ENCODE measurements around the gene FAM98A.

The FAM98A gene

DNA sequence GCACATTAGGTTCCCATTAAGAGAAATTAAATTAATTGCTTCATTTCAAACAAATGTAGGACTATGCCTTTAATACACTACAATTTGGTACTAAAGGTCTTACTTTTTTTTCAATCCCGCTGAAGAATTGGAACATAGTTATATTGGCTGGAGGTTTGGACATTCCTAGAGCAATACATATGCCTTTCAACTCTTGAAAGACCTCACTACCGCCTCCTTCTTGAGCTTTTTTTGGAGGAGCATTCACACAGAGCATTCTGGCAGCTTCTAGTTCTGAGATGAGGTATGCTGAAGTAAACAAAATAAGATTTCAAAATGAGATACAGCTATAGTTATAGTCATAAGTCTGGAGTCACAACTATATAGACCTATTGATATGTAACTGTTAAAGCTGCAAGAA, 10.9 kb downstream of the FAM98A start:
- no peak overlapping the region for H3K9ac ChIP-seq (ENCODE audit: low read length)
- no peak overlapping the region for H3K4me3 ChIP-seq (ENCODE audit: low read length)
- H3K9me3 ChIP-seq (ENCODE audit: control insufficient read depth, low read length) = no peaks in the 10 kb centered on the region
- no peaks in the 10 kb centered on the region for H3K27me3 ChIP-seq (ENCODE audit: control insufficient read depth, insufficient read depth, low read length)
- no peaks in the 10 kb centered on the region for H3K4me1 ChIP-seq (ENCODE audit: control insufficient read depth, insufficient read depth, low read length)
- no peaks in the 10 kb centered on the region for H3K36me3 ChIP-seq (ENCODE audit: control insufficient read depth, insufficient read depth, low read length)

DNA sequence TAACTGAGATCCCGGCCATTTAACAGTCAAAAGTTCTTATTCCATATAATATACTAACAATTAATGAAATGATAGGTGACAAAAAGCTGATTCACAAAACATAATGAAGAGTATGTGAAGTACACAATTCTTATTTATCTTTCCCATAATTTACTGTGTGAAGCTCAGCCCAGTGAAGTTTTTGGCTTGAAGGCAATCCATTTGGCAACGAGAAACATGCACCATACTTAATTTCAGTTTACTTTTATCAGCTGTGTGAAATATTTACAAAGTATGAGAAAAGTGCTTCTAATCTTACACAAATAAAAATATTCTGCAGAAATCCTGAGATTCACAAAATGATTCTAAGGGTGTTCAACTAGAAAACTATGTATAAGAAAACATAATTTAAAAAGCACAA, 12.3 kb downstream of the FAM98A start:
- no peaks in the 10 kb centered on the region for H3K36me3 ChIP-seq (ENCODE audit: control insufficient read depth, insufficient read depth, low read length)

DNA sequence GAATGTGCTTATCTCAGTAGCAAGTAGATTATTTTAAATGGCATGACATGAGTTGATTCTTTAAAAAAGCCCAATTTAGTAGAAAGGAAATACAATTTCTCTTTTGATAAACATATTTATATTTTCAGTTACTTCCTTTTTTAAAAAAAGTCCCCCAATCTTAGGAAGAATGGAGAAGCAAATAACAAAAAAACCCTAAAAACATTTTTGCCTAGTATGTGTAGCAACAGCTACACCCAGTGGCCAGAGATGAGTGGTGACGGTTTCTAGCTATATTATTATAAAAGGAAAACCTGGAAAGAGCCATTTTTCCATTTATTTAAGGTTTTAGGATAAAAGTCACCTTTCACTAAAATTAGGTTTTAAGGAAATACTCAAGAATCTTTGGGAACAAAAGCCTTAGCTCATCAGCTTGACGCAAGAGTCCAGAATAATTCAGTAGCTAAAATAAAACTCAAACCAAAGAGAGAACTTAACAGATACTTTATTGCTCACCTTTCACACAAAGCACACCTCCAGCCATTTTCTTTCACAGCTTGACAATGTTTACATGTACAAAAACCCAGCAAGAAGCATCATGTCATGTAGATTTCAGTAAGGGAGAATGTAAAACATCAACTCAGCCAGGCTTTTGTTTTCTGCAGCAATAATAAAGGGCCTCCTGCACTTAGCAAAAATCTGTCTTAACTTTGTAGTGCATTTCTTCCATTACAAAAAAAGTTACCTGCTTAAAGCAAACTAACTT, 15.7 kb downstream of the FAM98A start:
- Histone ChIP-seq H3K9me3 (ENCODE audit: control insufficient read depth, low read length) (no peaks in the 10 kb centered on the region), H3K36me3 (ENCODE audit: control insufficient read depth, insufficient read depth, low read length) (no peaks in the 10 kb centered on the region), H3K4me1 (ENCODE audit: control insufficient read depth, insufficient read depth, low read length) (no peaks in the 10 kb centered on the region), H3K9ac (ENCODE audit: low read length) (no peak overlapping the region), H3K4me3 (ENCODE audit: low read length) (no peak overlapping the region), H3K27me3 (ENCODE audit: control insufficient read depth, insufficient read depth, low read length) (no peaks in the 10 kb centered on the region)

More for the DNA sequence above, 12.3 kb downstream of the FAM98A start:
- Histone ChIP-seq H3K4me1 (ENCODE audit: control insufficient read depth, insufficient read depth, low read length) (no peaks in the 10 kb centered on the region), H3K9me3 (ENCODE audit: control insufficient read depth, low read length) (no peaks in the 10 kb centered on the region), H3K4me3 (ENCODE audit: low read length) (no peak overlapping the region), H3K27me3 (ENCODE audit: control insufficient read depth, insufficient read depth, low read length) (no peaks in the 10 kb centered on the region), H3K9ac (ENCODE audit: low read length) (no peak overlapping the region)

DNA sequence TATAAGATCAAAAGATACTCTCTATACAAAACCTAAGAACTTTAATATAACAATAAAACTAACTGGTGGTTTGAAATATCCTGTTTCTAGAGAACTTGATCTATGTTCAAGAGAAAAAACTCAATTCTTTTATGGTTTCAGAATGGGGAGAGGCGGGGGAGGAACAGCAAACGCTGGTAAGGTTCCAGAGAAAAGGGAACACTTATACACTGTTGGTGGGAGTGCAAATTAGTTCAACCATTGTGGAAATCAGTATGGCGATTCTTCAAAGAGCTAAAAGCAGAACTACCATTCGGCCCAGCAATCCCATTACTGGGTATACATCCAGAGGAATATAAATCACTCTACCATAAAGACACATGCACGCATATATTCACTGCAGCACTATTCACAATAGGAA, 17.2 kb downstream of the FAM98A start:
- Histone ChIP-seq H3K27me3 (ENCODE audit: control insufficient read depth, insufficient read depth, low read length) (no peaks in the 10 kb centered on the region), H3K36me3 (ENCODE audit: control insufficient read depth, insufficient read depth, low read length) (no peaks in the 10 kb centered on the region), H3K4me1 (ENCODE audit: control insufficient read depth, insufficient read depth, low read length) (no peaks in the 10 kb centered on the region), H3K9me3 (ENCODE audit: control insufficient read depth, low read length) (no peaks in the 10 kb centered on the region), H3K9ac (ENCODE audit: low read length) (no peak overlapping the region), H3K4me3 (ENCODE audit: low read length) (no peak overlapping the region)

DNA sequence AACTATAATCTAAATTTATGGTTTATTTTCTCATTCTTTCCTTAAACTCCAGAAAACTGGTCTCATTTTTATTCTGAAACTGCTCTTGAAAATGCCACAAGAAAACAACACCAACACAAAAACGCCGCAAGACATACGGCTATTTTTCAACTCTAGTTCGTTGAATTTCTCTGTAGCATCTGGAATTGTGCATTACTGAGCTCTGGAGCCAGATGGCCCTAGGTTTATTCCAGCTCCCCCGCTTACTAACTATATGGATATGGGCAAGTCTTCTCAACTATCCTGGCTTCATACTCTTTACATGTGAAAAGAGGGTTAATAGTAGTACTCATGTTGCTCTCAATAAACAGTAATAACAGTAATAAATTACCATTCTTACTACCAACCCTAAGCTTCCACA, 19.9 kb downstream of the FAM98A start:
- no peak overlapping the region for H3K4me3 ChIP-seq (ENCODE audit: low read length)

DNA sequence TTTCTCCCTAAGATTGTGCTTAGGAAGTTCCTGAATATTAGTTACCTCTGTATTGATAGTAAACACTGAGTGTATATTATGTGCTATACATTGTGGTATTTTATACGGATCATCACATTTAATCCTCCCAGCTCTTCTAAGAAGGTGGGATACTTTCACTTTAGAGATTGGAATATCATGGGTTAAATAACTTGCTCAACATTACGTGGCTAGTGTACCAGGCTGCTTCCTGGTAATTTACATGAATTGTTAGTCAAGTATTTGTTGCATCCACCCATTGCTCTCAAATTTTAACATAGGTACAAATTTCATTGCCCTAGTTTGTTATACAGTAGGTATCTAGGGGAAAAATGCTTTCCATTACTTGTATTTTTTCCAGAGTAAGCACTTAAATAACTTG, 21.4 kb downstream of the FAM98A start:
- H3K9ac ChIP-seq (ENCODE audit: low read length) = no peak overlapping the region
- H3K36me3 ChIP-seq (ENCODE audit: control insufficient read depth, insufficient read depth, low read length) = no peaks in the 10 kb centered on the region
- no peaks in the 10 kb centered on the region for H3K27me3 ChIP-seq (ENCODE audit: control insufficient read depth, insufficient read depth, low read length)
- H3K4me3 ChIP-seq (ENCODE audit: low read length) = no peak overlapping the region
- H3K4me1 ChIP-seq (ENCODE audit: control insufficient read depth, insufficient read depth, low read length) = no peaks in the 10 kb centered on the region
- no peaks in the 10 kb centered on the region for H3K9me3 ChIP-seq (ENCODE audit: control insufficient read depth, low read length)

More for the DNA sequence above, 19.9 kb downstream of the FAM98A start:
- no peaks in the 10 kb centered on the region for H3K9me3 ChIP-seq (ENCODE audit: control insufficient read depth, low read length)
- H3K4me1 ChIP-seq (ENCODE audit: control insufficient read depth, insufficient read depth, low read length) = no peaks in the 10 kb centered on the region
- H3K9ac ChIP-seq (ENCODE audit: low read length) = no peak overlapping the region
- H3K36me3 ChIP-seq (ENCODE audit: control insufficient read depth, insufficient read depth, low read length) = no peaks in the 10 kb centered on the region
- H3K27me3 ChIP-seq (ENCODE audit: control insufficient read depth, insufficient read depth, low read length) = no peaks in the 10 kb centered on the region

DNA sequence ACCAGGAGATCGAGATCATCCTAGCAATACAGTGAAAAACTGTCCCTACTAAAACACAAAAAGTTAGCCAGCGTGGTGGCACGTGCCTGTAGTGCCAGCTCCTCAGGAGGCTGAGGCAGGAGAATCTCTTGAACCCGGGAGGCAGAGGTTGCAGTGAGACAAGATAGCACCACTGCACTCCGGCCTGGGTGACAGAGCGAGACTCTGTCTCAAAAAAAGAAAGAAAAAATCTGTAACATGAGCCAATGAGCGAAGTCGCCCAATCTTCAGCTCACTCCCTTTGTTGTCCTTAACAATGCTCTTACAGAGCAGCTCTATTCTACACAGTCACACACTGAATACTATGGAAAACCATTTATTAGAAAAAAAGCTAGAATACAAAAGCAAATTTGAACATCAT, 22.0 kb downstream of the FAM98A start:
- Histone ChIP-seq H3K4me3 (ENCODE audit: low read length) (no peak overlapping the region), H3K4me1 (ENCODE audit: control insufficient read depth, insufficient read depth, low read length) (no peaks in the 10 kb centered on the region), H3K36me3 (ENCODE audit: control insufficient read depth, insufficient read depth, low read length) (no peaks in the 10 kb centered on the region), H3K27me3 (ENCODE audit: control insufficient read depth, insufficient read depth, low read length) (no peaks in the 10 kb centered on the region), H3K9me3 (ENCODE audit: control insufficient read depth, low read length) (no peaks in the 10 kb centered on the region), H3K9ac (ENCODE audit: low read length) (no peak overlapping the region)

DNA sequence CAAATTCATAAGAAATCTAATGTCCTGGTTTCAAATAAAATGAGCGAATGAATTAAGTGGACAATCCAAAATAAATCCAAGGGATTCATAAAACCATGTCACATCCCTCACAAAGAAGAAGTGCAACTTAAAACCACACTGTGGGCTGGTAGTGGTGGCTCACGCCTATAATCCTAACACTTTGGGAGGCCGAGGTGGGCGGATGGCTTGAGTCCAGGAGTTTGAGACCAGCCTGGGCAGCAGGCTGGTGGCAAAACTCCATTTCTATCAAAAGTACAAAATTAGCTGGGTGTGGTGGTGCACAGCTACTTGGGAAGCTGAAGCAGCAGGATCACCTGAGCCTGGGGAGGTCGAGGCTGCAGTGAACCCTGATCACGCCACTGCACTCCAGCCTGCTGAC, 25.4 kb downstream of the FAM98A start:
- Histone ChIP-seq H3K9ac (ENCODE audit: low read length) (no peak overlapping the region), H3K9me3 (ENCODE audit: control insufficient read depth, low read length) (no peaks in the 10 kb centered on the region), H3K27me3 (ENCODE audit: control insufficient read depth, insufficient read depth, low read length) (no peaks in the 10 kb centered on the region), H3K4me3 (ENCODE audit: low read length) (no peak overlapping the region), H3K36me3 (ENCODE audit: control insufficient read depth, insufficient read depth, low read length) (no peaks in the 10 kb centered on the region), H3K4me1 (ENCODE audit: control insufficient read depth, insufficient read depth, low read length) (no peaks in the 10 kb centered on the region)

DNA sequence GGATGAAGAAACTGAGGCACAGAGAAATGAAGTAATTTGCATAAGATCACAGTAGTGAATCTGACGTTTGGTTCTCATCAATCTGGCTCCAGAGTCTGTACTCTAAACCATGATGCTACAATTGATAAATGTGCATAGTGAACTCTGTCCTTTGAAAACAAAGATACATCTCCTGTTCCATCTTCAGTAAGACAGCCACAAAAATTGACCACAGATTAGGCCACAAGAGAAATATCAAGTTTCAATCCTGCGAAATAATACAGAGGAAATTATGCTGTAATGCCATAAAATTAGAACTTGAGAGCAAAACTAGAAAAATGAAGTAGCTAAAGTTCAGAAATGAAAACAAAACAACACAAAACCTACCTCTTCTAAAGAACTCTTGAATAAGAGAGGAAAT, 28.4 kb downstream of the FAM98A start:
- Histone ChIP-seq H3K27me3 (ENCODE audit: control insufficient read depth, insufficient read depth, low read length) (no peaks in the 10 kb centered on the region), H3K4me3 (ENCODE audit: low read length) (no peak overlapping the region), H3K9ac (ENCODE audit: low read length) (no peak overlapping the region), H3K36me3 (ENCODE audit: control insufficient read depth, insufficient read depth, low read length) (no peaks in the 10 kb centered on the region), H3K9me3 (ENCODE audit: control insufficient read depth, low read length) (no peaks in the 10 kb centered on the region), H3K4me1 (ENCODE audit: control insufficient read depth, insufficient read depth, low read length) (no peaks in the 10 kb centered on the region)

DNA sequence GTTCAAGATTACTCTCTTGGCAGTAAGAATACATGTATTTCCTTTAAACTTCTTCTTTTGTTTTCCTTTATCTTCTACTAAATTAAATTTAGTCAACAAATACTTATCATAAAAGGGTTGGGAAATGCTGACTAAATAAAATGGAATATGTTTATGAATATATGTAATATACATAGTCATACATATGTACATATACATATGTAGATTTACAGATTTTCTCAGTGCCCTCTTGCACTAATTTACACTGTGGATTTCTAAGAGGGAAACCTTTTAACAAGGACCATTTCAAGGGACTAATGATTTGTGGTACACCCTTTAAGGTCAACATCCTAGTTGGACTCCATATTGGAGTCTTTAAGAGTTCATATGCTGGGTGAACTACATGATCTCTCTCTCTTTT, 37.2 kb downstream of the FAM98A start:
- Histone ChIP-seq H3K27me3 (ENCODE audit: control insufficient read depth, insufficient read depth, low read length) (no peaks in the 10 kb centered on the region), H3K9me3 (ENCODE audit: control insufficient read depth, low read length) (no peaks in the 10 kb centered on the region), H3K36me3 (ENCODE audit: control insufficient read depth, insufficient read depth, low read length) (no peaks in the 10 kb centered on the region)

DNA sequence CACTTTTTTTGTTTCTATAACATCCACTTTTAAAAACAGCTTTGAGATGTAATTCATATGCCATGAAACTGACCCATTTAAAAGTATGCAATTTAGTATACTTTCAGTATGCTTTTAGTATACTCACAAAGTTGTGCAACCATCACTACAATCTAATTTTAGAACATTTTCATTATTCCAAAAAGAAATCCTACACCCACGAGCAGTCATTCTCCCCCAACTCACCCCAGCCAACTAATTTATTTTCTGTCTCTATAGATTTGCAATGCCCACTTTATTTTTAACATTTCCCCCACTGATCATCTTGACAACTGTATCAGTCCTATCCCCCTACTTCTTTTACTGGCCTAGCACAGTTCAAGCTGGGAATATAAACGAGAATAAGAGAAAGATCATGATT, 39.1 kb downstream of the FAM98A start:
- H3K27me3 ChIP-seq (ENCODE audit: control insufficient read depth, insufficient read depth, low read length) = no peaks in the 10 kb centered on the region
- H3K9me3 ChIP-seq (ENCODE audit: control insufficient read depth, low read length) = no peaks in the 10 kb centered on the region
- H3K36me3 ChIP-seq (ENCODE audit: control insufficient read depth, insufficient read depth, low read length) = no peaks in the 10 kb centered on the region
- no peaks in the 10 kb centered on the region for H3K4me1 ChIP-seq (ENCODE audit: control insufficient read depth, insufficient read depth, low read length)
- no peak overlapping the region for H3K9ac ChIP-seq (ENCODE audit: low read length)
- no peak overlapping the region for H3K4me3 ChIP-seq (ENCODE audit: low read length)

More for the DNA sequence above, 37.2 kb downstream of the FAM98A start:
- no peaks in the 10 kb centered on the region for H3K4me1 ChIP-seq (ENCODE audit: control insufficient read depth, insufficient read depth, low read length)
- H3K9ac ChIP-seq (ENCODE audit: low read length) = no peak overlapping the region
- H3K4me3 ChIP-seq (ENCODE audit: low read length) = no peak overlapping the region

DNA sequence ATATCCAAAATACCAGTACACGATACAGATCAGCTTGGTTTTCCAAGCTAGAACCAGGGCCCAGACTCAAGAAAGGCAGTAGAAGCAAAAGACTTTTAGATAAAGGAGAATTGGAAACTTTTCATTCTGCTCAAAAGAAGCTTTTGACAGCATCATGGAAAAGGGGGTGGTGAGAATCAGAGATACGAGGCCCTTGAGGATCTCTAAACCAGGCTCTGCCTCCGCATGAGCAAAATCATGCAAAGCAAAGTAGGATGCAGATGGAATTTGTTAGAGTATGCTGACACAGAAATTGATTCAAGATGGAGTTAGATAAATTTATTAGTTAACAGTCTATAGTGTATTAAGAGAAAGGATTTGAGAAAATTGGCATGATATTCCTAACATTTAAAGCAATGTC, 39.8 kb downstream of the FAM98A start:
- Histone ChIP-seq H3K36me3 (ENCODE audit: control insufficient read depth, insufficient read depth, low read length) (no peaks in the 10 kb centered on the region), H3K9me3 (ENCODE audit: control insufficient read depth, low read length) (no peaks in the 10 kb centered on the region), H3K4me3 (ENCODE audit: low read length) (no peak overlapping the region), H3K27me3 (ENCODE audit: control insufficient read depth, insufficient read depth, low read length) (no peaks in the 10 kb centered on the region), H3K9ac (ENCODE audit: low read length) (no peak overlapping the region), H3K4me1 (ENCODE audit: control insufficient read depth, insufficient read depth, low read length) (no peaks in the 10 kb centered on the region)

DNA sequence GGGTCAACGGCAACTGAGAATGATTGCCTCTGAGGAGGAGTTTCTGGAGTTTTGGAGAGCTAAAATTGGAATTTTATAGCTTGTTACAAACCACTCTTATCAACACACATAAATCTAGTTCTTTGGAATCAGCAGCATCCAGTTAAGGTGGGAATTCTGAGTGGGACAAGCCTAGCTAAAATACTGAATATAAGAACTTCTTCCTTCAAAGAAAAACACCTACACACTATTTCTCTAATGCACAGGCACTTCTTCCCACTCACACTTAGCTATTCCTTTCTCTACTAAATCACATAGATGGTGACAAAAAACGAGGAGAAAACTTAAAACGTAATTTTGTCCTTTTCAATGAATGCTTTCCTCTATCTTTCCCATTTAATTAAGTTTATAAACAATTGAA, 43.4 kb downstream of the FAM98A start:
- no peaks in the 10 kb centered on the region for H3K36me3 ChIP-seq (ENCODE audit: control insufficient read depth, insufficient read depth, low read length)
- H3K27me3 ChIP-seq (ENCODE audit: control insufficient read depth, insufficient read depth, low read length) = no peaks in the 10 kb centered on the region
- no peak overlapping the region for H3K9ac ChIP-seq (ENCODE audit: low read length)
- H3K4me1 ChIP-seq (ENCODE audit: control insufficient read depth, insufficient read depth, low read length) = no peaks in the 10 kb centered on the region
- H3K9me3 ChIP-seq (ENCODE audit: control insufficient read depth, low read length) = no peaks in the 10 kb centered on the region
- no peak overlapping the region for H3K4me3 ChIP-seq (ENCODE audit: low read length)
